Suprapubic skin (tissue), 4 donors: ENCODE data around the gene AKAP13. TPM values are rescaled to one million over a fixed set of nuclear protein-coding genes. Genes with fewer than 3 reads are reported as not detected.

Experiments used
- DNase-seq, 2 donors: peaks; one replicate each; pipeline ENCODE4 v3.0.0-alpha.2; 2019; ENCODE audit warnings: low spot score in 2 of 2
- H3K27ac ChIP-seq: fragments of 200-600 bp; sonication (generic); one replicate; pipeline ENCODE4 v1.5.1; 2019
- H3K27me3 ChIP-seq: fragments of 200-600 bp; sonication (generic); one replicate; pipeline ENCODE4 v1.5.1; 2019
- H3K36me3 ChIP-seq: fragments of 200-600 bp; sonication (generic); one replicate; pipeline ENCODE4 v1.5.1; 2019
- H3K4me1 ChIP-seq: fragments of 200-600 bp; sonication (generic); one replicate; pipeline ENCODE4 v1.5.1; 2019
- H3K4me3 ChIP-seq: fragments of 200-600 bp; sonication (generic); one replicate; pipeline ENCODE4 v1.5.1; 2019; ENCODE audit warnings: mild to moderate bottlenecking
- H3K9me3 ChIP-seq: fragments of 200-600 bp; sonication (generic); one replicate; pipeline ENCODE4 v1.5.1; 2019
- CTCF ChIP-seq, 2 donors: fragments of 200-600 bp in 1 of 2; fragments of 450-650 bp in 1 of 2; sonication (generic) in 1 of 2; IDR thresholded peaks; one replicate each; pipeline ENCODE4 v1.5.1; 2016 to 2019; ENCODE audit warnings: antibody characterized with exemption in 2 of 2, mild to moderate bottlenecking in 1 of 2, moderate library complexity in 1 of 2
- EP300 ChIP-seq: sonication (generic); formaldehyde crosslinking; IDR thresholded peaks from one replicate; pipeline ENCODE4 v1.6.1; 2017; ENCODE audit warnings: antibody characterized with exemption
- POLR2A ChIP-seq, 2 donors: fragments of 450-650 bp; IDR thresholded peaks; one replicate each; pipeline ENCODE4 v1.6.1; 2017; ENCODE audit warnings: antibody characterized with exemption in 2 of 2, mild to moderate bottlenecking in 2 of 2, moderate library complexity in 2 of 2
- POLR2AphosphoS5 ChIP-seq, 3 donors: sonication (generic); formaldehyde crosslinking; IDR thresholded peaks; one replicate each; pipeline ENCODE4 v1.6.1; 2017; ENCODE audit warnings: antibody characterized with exemption in 3 of 3
- WGBS: methylation state at CpG from one replicate; pipeline ENCODE4 v1.1.5; 2018; 5-methylcytosine and 5-hydroxymethylcytosine counted together
- total RNA-seq, 4 donors: library from RNA; depleted of rRNA; stranded (reverse); fragments of >200 nt; gene quantifications; one replicate each; pipeline ENCODE4 v1.1.0, GENCODE V29; 2016

Gene AKAP13
- total RNA-seq, 4 donors from 2014 or later, result 124 to 249 (median 163) TPM

- TF ChIP-seq EP300 (no peak), POLR2AphosphoS5 (IDR thresholded peaks at IDR 0.05) (no peak), POLR2A (IDR thresholded peaks at IDR 0.05) (no peak)
- DNase-seq, result no peak
- Histone ChIP-seq H3K4me3 (no peak overlapping the region), H3K4me1 (peaks cover 27% of the 10 kb centered on the region), H3K27ac (no peak overlapping the region), H3K36me3 (peaks cover 9% of the 10 kb centered on the region), H3K9me3 (no peaks in the 10 kb centered on the region), H3K27me3 (no peaks in the 10 kb centered on the region)
- WGBS, result 94% methylated on average over 1 of the region's 1 CpG
Measured at GRCh38 chr15:85603160-85603559, 222.8 kb downstream of the AKAP13 start.

GRCh38 chr15:85603703-85604102 lies 223.3 kb downstream of the AKAP13 start:
- DNase-seq, result no peak
- Histone ChIP-seq H3K27me3 (no peaks in the 10 kb centered on the region), H3K36me3 (peaks cover 7% of the 10 kb centered on the region), H3K9me3 (no peaks in the 10 kb centered on the region), H3K27ac (no peak overlapping the region), H3K4me1 (peaks cover 32% of the 10 kb centered on the region), H3K4me3 (no peak overlapping the region)
- 95% methylated on average over 2 of the region's 2 CpGs for WGBS
- no peak for TF ChIP-seq POLR2AphosphoS5 (IDR thresholded peaks at IDR 0.05)
- TF ChIP-seq EP300, result no peak
- no peak for TF ChIP-seq CTCF (IDR thresholded peaks at IDR 0.05)
- no peak for TF ChIP-seq POLR2A (IDR thresholded peaks at IDR 0.05)

DNA sequence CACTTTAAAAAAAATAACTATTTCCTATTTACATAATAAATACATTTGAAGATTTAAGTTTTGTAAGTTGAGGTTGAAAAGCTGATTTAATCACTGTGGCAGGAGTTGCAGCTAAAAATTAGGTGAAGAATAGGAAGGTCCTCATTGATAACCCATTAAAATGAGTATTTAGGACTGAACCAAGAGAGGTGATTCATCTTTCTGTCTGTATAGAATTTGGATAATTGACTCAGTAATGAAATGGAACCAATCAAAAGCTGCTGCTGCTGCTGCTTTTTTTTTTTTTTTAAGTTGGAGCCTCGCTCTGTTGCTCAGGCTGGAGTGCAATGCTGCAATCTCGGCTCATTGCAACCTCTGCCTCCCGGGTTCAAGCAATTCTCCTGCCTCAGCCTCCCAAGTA lies 223.8 kb downstream of the AKAP13 start:
- H3K4me1 ChIP-seq, result peaks cover 33% of the 10 kb centered on the region
- H3K4me3 ChIP-seq, result no peak overlapping the region
- H3K9me3 ChIP-seq, result no peaks in the 10 kb centered on the region
- no peak for TF ChIP-seq POLR2A (IDR thresholded peaks at IDR 0.05)
- TF ChIP-seq EP300, result no peak
- no peak for TF ChIP-seq CTCF (IDR thresholded peaks at IDR 0.05)
- TF ChIP-seq POLR2AphosphoS5 (IDR thresholded peaks at IDR 0.05), result no peak
- H3K27me3 ChIP-seq, result no peaks in the 10 kb centered on the region
- peaks cover 7% of the 10 kb centered on the region for H3K36me3 ChIP-seq
- DNase-seq, result no peak
- no peak overlapping the region for H3K27ac ChIP-seq
- WGBS, result 89% methylated on average over 3 of the region's 3 CpGs

DNA sequence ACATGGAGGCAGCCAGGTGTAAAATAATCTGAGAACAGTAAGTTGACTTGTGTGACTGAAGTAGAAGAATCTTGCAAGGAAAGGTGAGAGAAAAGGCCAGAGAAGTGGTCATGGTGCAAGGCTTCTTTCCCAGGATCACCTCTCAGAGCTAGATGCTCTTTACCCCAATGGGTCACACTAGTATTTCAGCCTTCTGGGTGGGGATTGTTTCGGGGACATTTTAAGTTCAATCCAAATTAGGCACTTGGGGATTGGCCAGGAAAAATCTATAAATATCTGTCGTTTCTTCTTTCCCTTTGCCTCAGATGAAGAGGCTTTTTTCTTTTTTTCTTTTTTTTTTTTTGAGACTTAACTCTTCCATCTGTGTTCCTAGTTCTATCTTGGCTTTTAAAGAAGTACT lies 226.3 kb downstream of the AKAP13 start:
- no peak overlapping the region for H3K4me3 ChIP-seq
- H3K36me3 ChIP-seq, result peaks cover 7% of the 10 kb centered on the region
- 16% methylated on average over 2 of the region's 2 CpGs for WGBS
- peaks cover 28% of the 10 kb centered on the region for H3K4me1 ChIP-seq
- peak overlapping the region; percentile 56 for H3K27ac ChIP-seq
- H3K27me3 ChIP-seq, result no peaks in the 10 kb centered on the region
- no peak for TF ChIP-seq POLR2A (IDR thresholded peaks at IDR 0.05)
- TF ChIP-seq EP300, result no peak
- no peak for TF ChIP-seq CTCF (IDR thresholded peaks at IDR 0.05)
- TF ChIP-seq POLR2AphosphoS5 (IDR thresholded peaks at IDR 0.05), result no peak
- DNase-seq, result no peak
- no peaks in the 10 kb centered on the region for H3K9me3 ChIP-seq

DNA sequence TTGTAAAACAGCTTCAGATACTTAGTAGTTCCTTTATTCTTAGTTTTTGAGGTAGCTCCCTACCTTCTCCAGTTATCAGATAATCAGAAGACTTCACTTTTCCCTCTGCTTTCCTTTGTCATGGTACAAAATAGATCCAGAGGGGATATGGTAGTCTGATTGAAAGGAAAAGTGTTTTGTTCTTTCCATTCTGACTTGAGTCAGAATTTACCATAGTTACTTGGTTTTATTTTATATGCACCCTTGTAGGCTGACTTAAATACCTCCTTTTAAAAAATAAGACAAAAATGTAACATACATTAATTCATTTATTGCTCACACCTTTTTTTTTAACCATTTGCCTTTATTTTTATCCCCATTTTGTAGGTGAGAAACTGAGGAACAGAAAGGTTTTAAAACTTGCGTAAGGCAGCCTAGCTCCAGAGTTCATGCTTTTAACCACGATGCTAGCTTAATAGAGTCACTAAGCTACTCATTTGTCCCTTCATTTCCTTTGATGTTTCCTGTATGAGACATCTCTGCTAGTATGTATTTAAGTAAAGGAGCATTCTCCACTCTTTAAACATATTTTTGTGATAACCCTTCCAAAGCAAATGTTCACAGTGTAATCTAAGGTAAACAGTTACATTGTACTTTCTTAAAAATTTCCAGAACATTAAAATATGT lies 226.9 kb downstream of the AKAP13 start:
- no peak for TF ChIP-seq EP300
- TF ChIP-seq POLR2A (IDR thresholded peaks at IDR 0.05), result no peak
- no peak for TF ChIP-seq POLR2AphosphoS5 (IDR thresholded peaks at IDR 0.05)
- TF ChIP-seq CTCF (IDR thresholded peaks at IDR 0.05), result no peak
- DNase-seq, result no peak
- Histone ChIP-seq H3K36me3 (peaks cover 7% of the 10 kb centered on the region), H3K4me3 (no peak overlapping the region), H3K4me1 (peaks cover 28% of the 10 kb centered on the region), H3K27me3 (no peaks in the 10 kb centered on the region), H3K9me3 (no peaks in the 10 kb centered on the region), H3K27ac (peak overlapping the region; percentile 56)
- WGBS, result 40% methylated on average over 2 of the region's 2 CpGs

DNA sequence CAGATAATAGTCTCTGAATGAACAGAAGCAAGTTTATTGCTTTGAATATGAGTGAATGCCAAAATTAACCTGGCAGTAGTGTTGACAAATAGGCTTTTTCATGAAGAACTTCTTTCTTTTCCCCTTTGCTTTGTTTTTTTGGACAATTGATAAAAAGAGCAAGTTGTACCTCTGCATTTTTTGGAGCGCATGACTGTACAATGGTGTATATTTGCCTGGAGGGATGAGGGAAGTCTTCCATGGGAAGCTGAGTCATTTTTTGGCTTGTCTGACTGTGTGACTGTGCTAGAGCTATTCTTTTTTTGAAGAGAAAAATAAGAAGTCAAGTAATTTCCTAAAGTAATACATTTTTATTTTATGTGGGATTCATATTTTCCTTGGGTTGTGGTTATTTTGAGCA lies 227.4 kb downstream of the AKAP13 start:
- Histone ChIP-seq H3K36me3 (peaks cover 7% of the 10 kb centered on the region), H3K27me3 (no peaks in the 10 kb centered on the region), H3K4me3 (no peak overlapping the region), H3K9me3 (no peaks in the 10 kb centered on the region), H3K4me1 (peaks cover 28% of the 10 kb centered on the region), H3K27ac (peak overlapping the region; percentile 56)
- 13% methylated on average over 1 of the region's 1 CpG for WGBS
- TF ChIP-seq POLR2A (IDR thresholded peaks at IDR 0.05) (no peak), POLR2AphosphoS5 (IDR thresholded peaks at IDR 0.05) (no peak), CTCF (IDR thresholded peaks at IDR 0.05) (no peak), EP300 (no peak)
- DNase-seq, result no peak
